AG09319 (cell line): ENCODE measurements around the gene POU2AF1.

Experiments
- DNase-seq: peaks from one replicate; pipeline ENCODE4 v3.0.0-alpha.2; 2010; ENCODE audit warnings: low read depth; ENCODE audit errors: extremely low read depth
- CTCF ChIP-seq: IDR thresholded peaks from 2 replicates; pipeline ENCODE4 v1.5.1; 2011; ENCODE audit warnings: low read depth, mild to moderate bottlenecking, inconsistent platforms, low read length, moderate library complexity

POU2AF1 gene

GRCh38 chr11:111331711-111332479 lies 47.2 kb downstream of the POU2AF1 start:
- peak; percentile 27 for DNase-seq
- no peak for TF ChIP-seq CTCF

GRCh38 chr11:111330234-111330893 lies 48.7 kb downstream of the POU2AF1 start:
- no peak for DNase-seq
- no peak for TF ChIP-seq CTCF

GRCh38 chr11:111329306-111330204 lies 49.5 kb downstream of the POU2AF1 start:
- no peak for TF ChIP-seq CTCF
- DNase-seq = no peak

GRCh38 chr11:111327908-111328624 lies 51.0 kb downstream of the POU2AF1 start:
- DNase-seq = no peak
- TF ChIP-seq CTCF = no peak

- TF ChIP-seq CTCF = no peak
- DNase-seq = no peak
These were observed 52.3 kb downstream of the POU2AF1 start for GRCh38 chr11:111326824-111327223.

- DNase-seq = no peak
These were observed 53.8 kb downstream of the POU2AF1 start for GRCh38 chr11:111325259-111325658.

More at GRCh38 chr11:111325259-111325658, 53.8 kb downstream of the POU2AF1 start:
- TF ChIP-seq CTCF = no peak
